NCI-H2171 (cell line): ENCODE results near the gene BRINP3.

Experiments used
- DNase-seq: peaks from one replicate; lab custom pipeline; 2025; lab: John Stamatoyannopoulos, UW

The BRINP3 gene

GRCh38 chr1:190452272-190452848, 25.3 kb downstream of the BRINP3 start:
- DNase-seq: no peak

GRCh38 chr1:190444464-190444863, 33.2 kb downstream of the BRINP3 start:
- no peak for DNase-seq

DNA sequence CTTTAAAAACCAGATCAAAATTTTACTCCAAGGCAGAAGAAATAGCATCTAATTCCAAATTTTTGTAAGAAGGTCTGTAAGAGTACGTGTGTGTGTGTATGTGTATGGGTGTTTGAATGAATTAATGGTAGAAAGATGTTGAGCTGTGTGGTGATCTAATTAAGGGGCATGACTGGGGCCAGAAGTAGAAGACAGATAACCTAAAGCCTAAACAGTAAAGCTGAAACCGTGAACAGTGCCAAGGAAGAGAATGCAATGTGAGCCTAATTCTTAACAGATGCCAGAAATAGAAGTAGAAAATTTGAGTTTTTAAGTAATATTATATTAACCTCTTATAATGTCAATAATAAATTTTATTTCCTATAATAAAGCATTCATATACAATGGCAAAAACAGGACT, 38.2 kb downstream of the BRINP3 start:
- DNase-seq: no peak

DNA sequence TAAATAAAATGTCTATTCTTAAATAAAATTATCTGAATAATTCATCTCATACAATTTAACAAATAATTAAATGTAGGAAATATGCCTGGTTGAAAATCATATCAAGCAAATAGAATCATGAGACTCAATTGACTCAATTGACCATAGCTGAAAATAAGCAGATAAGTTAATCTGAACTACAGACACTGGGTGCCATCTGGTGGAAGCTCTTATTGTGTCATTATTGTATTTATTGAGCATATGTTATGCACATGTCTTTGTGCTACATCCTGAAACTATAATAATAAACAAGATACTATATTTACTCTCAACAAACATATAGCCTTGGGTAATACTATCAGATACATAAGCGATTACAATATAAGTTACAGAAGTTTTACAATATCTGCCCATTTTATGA, 41.0 kb downstream of the BRINP3 start:
- DNase-seq: peak; percentile 10

DNA sequence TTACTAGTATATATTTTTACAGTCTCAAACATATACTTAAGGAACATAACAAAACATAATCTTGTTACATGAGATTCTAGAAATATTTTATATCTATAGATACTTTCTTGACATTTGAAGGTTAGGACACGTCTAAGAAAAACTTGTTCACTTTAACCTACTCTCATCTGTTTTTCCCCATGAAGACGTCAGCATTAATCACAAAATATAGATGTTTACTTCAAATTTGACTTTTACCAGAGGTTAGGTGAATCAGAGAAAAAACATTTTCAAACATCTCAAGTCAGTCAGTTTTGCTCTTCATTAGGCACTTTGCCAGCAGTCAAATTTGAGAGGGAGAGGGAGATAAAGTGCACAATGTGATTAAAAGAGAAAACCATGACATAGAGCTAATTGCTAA, 47.7 kb downstream of the BRINP3 start:
- no peak for DNase-seq

GRCh38 chr1:190429141-190429540, 48.5 kb downstream of the BRINP3 start:
- DNase-seq: no peak

DNA sequence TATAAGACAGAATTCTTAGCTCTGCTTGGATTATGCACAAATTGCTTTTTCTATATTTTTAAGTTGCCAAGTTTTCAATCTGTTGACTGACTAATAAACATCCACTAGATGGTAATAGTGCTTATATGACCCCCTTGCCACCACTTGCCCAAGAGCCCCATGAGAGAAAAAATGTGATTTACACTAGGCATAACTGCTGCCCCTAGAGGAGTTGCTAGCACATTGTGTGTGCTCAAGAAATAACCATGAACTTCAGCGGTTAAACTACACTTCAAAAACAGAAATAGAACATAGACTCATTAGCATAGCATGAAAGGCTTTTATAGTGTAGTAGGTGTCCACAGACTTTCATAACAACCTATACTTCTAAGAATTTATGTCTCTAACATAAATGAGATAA, 61.4 kb downstream of the BRINP3 start:
- DNase-seq: no peak

DNA sequence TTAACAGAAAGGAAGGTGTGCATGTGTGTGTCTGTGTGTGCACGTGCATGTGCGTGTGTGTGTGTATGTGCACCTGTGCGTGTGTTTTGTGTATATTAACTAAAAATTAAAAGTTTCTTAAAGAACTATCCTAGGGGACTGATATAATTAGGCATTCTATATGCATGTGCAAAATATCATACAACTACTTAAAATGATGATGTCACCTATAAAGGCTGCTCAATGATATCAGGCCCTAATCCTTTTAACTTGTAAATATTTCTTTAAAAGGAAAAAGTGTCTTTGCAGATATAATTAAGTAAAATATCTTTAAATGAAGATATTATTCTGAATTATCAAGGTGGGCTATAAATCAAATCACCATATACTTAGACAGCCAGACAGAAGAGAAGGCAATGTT, 64.5 kb downstream of the BRINP3 start:
- DNase-seq: no peak

GRCh38 chr1:190403402-190403801, 74.3 kb downstream of the BRINP3 start:
- no peak for DNase-seq

DNA sequence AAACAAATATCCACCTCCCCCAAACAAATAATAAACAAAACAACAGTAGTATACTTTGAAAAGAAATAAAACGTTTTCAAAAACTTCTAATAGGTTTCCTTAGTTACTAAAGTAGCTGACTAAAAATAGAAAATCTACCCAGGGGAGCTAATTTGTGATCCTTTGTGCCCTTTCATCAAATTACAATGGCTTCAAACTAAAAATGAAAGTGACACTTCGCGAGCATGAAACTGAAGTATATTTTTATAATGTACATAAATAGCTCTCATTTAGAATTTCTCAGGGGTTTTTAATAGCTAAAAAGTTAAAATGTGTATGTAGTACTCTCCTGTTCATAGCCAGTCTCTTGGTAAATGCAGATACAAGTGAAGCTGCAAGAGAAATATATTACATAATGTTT, 78.4 kb downstream of the BRINP3 start:
- no peak for DNase-seq

DNA sequence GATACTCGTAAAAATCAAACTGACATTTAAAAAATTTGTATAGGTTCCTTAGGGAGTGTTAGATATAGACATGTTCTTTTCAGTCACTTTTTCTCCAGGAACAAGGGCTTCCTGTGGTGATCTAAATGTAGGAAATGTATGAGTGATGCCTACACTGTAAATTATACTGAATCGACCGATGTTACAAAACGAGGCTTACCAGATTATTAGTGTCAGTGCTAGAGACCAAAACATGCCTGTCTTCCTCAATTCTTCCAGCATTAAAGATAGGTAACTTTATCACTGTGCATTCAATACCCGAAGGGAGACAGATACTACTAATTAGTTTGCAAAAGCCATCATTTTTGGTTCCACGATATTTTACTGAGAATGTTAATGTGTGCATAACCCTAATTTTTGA, 86.1 kb downstream of the BRINP3 start:
- no peak for DNase-seq

DNA sequence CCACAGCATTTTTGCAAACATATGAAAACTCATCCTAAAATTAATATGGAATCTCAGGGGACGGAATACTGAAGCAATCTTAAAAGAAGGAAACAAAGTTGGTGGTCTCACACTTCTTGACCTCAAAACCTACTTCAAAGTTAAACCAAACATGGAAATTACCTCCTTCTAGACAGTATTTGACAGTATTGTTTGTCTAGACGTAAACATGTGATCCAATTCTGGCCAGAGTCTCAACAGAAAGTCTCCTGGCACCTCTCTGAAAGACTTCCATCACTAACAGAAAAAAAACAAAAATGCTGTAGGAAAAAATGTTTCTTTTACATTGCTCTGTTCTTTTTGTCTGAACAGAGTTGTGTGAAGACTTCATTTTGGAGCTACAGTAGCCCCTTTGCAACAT, 99.7 kb downstream of the BRINP3 start:
- DNase-seq: no peak

- DNase-seq: no peak
These were observed 100.4 kb downstream of the BRINP3 start for GRCh38 chr1:190377294-190377693.

GRCh38 chr1:190376044-190376443, 101.6 kb downstream of the BRINP3 start:
- DNase-seq: peak; percentile 28

- no peak for DNase-seq
These were observed 103.8 kb downstream of the BRINP3 start for GRCh38 chr1:190373705-190374336.

- DNase-seq: no peak
These were observed 110.5 kb downstream of the BRINP3 start for GRCh38 chr1:190367200-190367599.

- no peak for DNase-seq
These were observed 112.4 kb downstream of the BRINP3 start for GRCh38 chr1:190365283-190365682.

DNA sequence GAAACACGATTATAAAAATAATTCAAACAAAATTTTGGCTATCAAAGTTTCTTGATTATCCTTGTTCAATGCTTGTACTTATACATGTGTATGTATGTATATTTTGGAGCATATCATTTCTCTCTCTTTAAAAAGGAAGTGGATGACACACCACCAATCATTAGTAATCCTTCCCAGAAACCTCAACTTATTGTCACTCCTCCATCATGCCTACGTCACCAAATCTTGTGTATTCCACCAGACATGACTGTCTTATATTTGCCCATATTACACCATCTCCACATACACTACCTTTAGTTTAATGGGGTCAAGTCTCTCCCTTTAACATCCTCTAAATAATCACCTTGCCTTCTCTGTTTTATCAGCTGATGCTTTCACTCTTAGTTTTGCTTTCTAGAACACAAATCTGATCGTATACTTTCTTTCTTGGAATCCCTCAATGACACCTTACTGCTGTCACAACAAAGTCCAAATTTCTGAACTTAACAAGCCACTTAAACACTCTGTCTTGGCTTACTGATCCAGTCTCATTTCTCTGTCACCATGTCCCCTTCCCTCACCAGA, 124.0 kb downstream of the BRINP3 start:
- DNase-seq: no peak

- DNase-seq: no peak
These were observed 133.2 kb downstream of the BRINP3 start for GRCh38 chr1:190344454-190344853.

DNA sequence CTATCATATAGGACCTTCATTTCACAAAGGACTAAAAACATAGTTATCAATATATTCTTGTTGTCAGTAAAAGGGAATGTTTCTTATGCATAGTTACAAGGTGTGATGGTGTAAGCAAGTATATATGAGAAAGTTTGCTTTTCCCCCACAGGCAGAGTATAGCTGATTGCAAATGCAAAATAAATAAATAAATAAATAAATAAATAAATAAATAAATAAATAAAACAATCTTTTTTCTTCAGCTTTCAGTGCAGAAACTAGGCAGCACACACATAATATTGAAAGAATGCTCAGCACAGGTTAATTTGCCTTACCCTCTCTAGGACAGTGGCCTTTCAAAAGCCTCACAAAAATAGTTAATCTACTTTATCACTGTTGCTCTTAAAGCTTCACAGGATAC, 138.8 kb downstream of the BRINP3 start:
- DNase-seq: no peak

GRCh38 chr1:190328871-190329270, 148.8 kb downstream of the BRINP3 start:
- no peak for DNase-seq

GRCh38 chr1:190328361-190328760, 149.3 kb downstream of the BRINP3 start:
- DNase-seq: no peak

GRCh38 chr1:190327271-190327670, 150.4 kb downstream of the BRINP3 start:
- no peak for DNase-seq

GRCh38 chr1:190323530-190323929, 154.1 kb downstream of the BRINP3 start:
- no peak for DNase-seq
